HepG2 (cell line): ENCODE results near the gene LDB2. TPM values are rescaled to one million over a fixed set of nuclear protein-coding genes. Genes with fewer than 3 reads are reported as not detected.

ENCODE experiments used
- ATAC-seq: fragments of 200-7000 bp; cut with Tn5 transposase; 3 replicates; pipeline ENCODE4 v1.9.1; 2020; ENCODE audit warnings: mild to moderate bottlenecking, moderate library complexity
- BruUV-seq: library from RNA; stranded (reverse); fragments of 400-500 nt; replicated peaks from 2 replicates; lab custom pipeline; 2021; lab: Mats Ljungman, UMichigan
- CTCF ChIA-PET: fragments of 300-600 bp; formaldehyde crosslinking; extraction: SDS; loops from one replicate; lab custom pipeline; 2021; ENCODE audit warnings: low total read pairs, inconsistent platforms, low intra/inter-chr PET ratio; lab: Yijun Ruan, JAX
- POLR2A ChIA-PET: fragments of 350-600 bp; sonication (Branson Sonifier 250); formaldehyde crosslinking; loops from one replicate; lab custom pipeline; 2020; ENCODE audit warnings: antibody characterized with exemption, inconsistent platforms; lab: Yijun Ruan, JAX
- DNase-seq: peaks from one replicate; pipeline ENCODE4 v3.0.0-alpha.2; 2015; ENCODE audit warnings: low spot score
- FAIRE-seq: peaks from 3 replicates; lab custom pipeline; 2011; peaks lifted over from hg19 to GRCh38; lab: Jason Lieb, UNC
- H2AFZ ChIP-seq: one replicate; pipeline ENCODE4 v1.6.1; 2011; ENCODE audit warnings: low read length, inconsistent platforms
- H3K27ac ChIP-seq: fragments of 300-600 bp; 3 replicates; pipeline ENCODE4 v1.8.0; 2011; ENCODE audit warnings: mixed run types, mild to moderate bottlenecking, mixed read lengths, low read length, inconsistent platforms; ENCODE audit not compliant: insufficient read depth; ENCODE audit errors: extremely low read length
- H3K27me3 ChIP-seq, 2 experiments: fragments of 200-600 bp in 1 of 2; 2 replicates in 1 of 2; 3 replicates in 1 of 2; pipeline versions ENCODE4 v1.6.0 to v1.8.0; 2011; ENCODE audit warnings: low read length in 2 of 2, mild to moderate bottlenecking in 2 of 2, moderate library complexity in 2 of 2, inconsistent platforms in 1 of 2; ENCODE audit not compliant: insufficient read depth in 2 of 2, control insufficient read depth in 1 of 2
- H3K36me3 ChIP-seq, 2 experiments: fragments of 200-600 bp in 1 of 2; replicated peaks in 1 of 2; 2 replicates in 1 of 2; 3 replicates in 1 of 2; pipeline versions ENCODE4 v1.5.1 to v1.8.0; 2011; ENCODE audit warnings: low read length in 2 of 2, inconsistent platforms in 1 of 2; ENCODE audit not compliant: insufficient read depth in 2 of 2, control insufficient read depth in 1 of 2
- H3K4me1 ChIP-seq: 2 replicates; pipeline ENCODE4 v1.5.1; 2012; ENCODE audit warnings: low read length, inconsistent platforms; ENCODE audit not compliant: insufficient read depth
- H3K4me2 ChIP-seq: 2 replicates; pipeline ENCODE4 v1.6.0; 2011; ENCODE audit warnings: low read depth, low read length, inconsistent platforms
- H3K4me3 ChIP-seq, 3 experiments: fragments of 200-600 bp in 1 of 3; sonication (generic), shearing (Covaris generic) in 1 of 3; replicated peaks in 1 of 3; 2 replicates each; pipeline ENCODE4 v1.5.1; 2011 to 2016; ENCODE audit warnings: low read length in 3 of 3, inconsistent platforms in 2 of 3, low read depth in 2 of 3, mild to moderate bottlenecking in 2 of 3, control low read depth in 1 of 3, mixed read lengths in 1 of 3; ENCODE audit not compliant: insufficient read depth in 1 of 3
- H3K79me2 ChIP-seq: one replicate; pipeline ENCODE4 v1.6.1; 2011; ENCODE audit warnings: low read length, inconsistent platforms; ENCODE audit not compliant: insufficient read depth
- H3K9ac ChIP-seq: 2 replicates; pipeline ENCODE4 v1.6.0; 2011; ENCODE audit warnings: mild to moderate bottlenecking, low read depth, low read length, inconsistent platforms; ENCODE audit not compliant: insufficient read depth
- H3K9me3 ChIP-seq: 2 replicates; pipeline ENCODE4 v1.5.1; 2012; ENCODE audit warnings: mild to moderate bottlenecking, low read length
- H4K20me1 ChIP-seq: 2 replicates; pipeline ENCODE4 v1.6.0; 2011; ENCODE audit warnings: inconsistent platforms, mild to moderate bottlenecking, low read length, moderate library complexity; ENCODE audit not compliant: insufficient read depth
- ATF1 ChIP-seq: IDR thresholded peaks from 2 replicates; pipeline ENCODE4 v1.6.1; 2016; ENCODE audit warnings: mild to moderate bottlenecking, control low read depth
- ISL2 ChIP-seq: sonication (generic); formaldehyde crosslinking; IDR thresholded peaks from 2 replicates; pipeline ENCODE4 v1.5.0; 2020; ENCODE audit warnings: missing genetic modification reagents
- SNAPC4 ChIP-seq: sonication (generic); formaldehyde crosslinking; IDR thresholded peaks from 2 replicates; pipeline ENCODE4 v1.4.0; 2020; ENCODE audit warnings: mild to moderate bottlenecking, missing genetic modification reagents
- ZKSCAN8 ChIP-seq: IDR thresholded peaks from 2 replicates; pipeline ENCODE4 v1.6.1; 2016; ENCODE audit warnings: borderline replicate concordance, missing genetic modification reagents, missing compliant biosample characterization
- ZNF253 ChIP-seq: sonication (generic); formaldehyde crosslinking; IDR thresholded peaks from 2 replicates; pipeline ENCODE4 v1.8.0; 2022; ENCODE audit warnings: mild to moderate bottlenecking, missing genetic modification reagents, borderline replicate concordance
- ZNF264 ChIP-seq: sonication (generic); formaldehyde crosslinking; IDR thresholded peaks from 2 replicates; pipeline ENCODE4 v1.4.0; 2020; ENCODE audit warnings: missing genetic modification reagents
- ZNF549 ChIP-seq: sonication (generic); formaldehyde crosslinking; IDR thresholded peaks from 2 replicates; pipeline ENCODE4 v1.5.0; 2020; ENCODE audit warnings: missing genetic modification reagents
- ZNF557 ChIP-seq: sonication (generic); formaldehyde crosslinking; IDR thresholded peaks from 2 replicates; pipeline ENCODE4 v1.4.0; 2020; ENCODE audit warnings: missing genetic modification reagents
- ZUFSP ChIP-seq: sonication (generic); formaldehyde crosslinking; IDR thresholded peaks from 2 replicates; pipeline ENCODE4 v1.9.0; 2021; ENCODE audit warnings: missing genetic modification reagents, mild to moderate bottlenecking, borderline replicate concordance
- ZZZ3 ChIP-seq: sonication (generic); formaldehyde crosslinking; IDR thresholded peaks from 2 replicates; pipeline ENCODE4 v1.4.0; 2020; ENCODE audit warnings: missing genetic modification reagents, mild to moderate bottlenecking, borderline replicate concordance
- WGBS: methylation state at CpG from one replicate; pipeline ENCODE4 v1.1.6; 2017; ENCODE audit warnings: low lambda C conversion rate; 5-methylcytosine and 5-hydroxymethylcytosine counted together
- in situ Hi-C: cut with HindIII; loops from 2 replicates; pipeline ENCODE4 v1.10.0; 2017; ENCODE audit warnings: low pct_unique_long_range_greater_than_20kb; ENCODE audit not compliant: extremely low pct_ligation_motif_present
- intact Hi-C: fragments of 100-400 bp; cut with micrococcal nuclease; formaldehyde crosslinking; loops from one replicate; pipeline ENCODE4 v1.10.0; 2022; ENCODE audit not compliant: unreplicated experiment
- polyA plus RNA-seq, 8 experiments: library from polyadenylated mRNA; depleted of rRNA in 3 of 8; stranded (reverse) in 7 of 8; unstranded in 1 of 8; fragments of >200 nt; fragmentation: Illumina TruSeq in 4 of 8; extraction: Trizol in 4 of 8; gene quantifications; 2 replicates each; pipeline versions ENCODE4 v1.2.1 to v1.2.3, GENCODE V29; 2011 to 2016; ENCODE audit warnings: low read depth in 4 of 8, missing spikeins in 1 of 8, mixed read lengths in 1 of 8; ENCODE audit not compliant: insufficient read depth in 1 of 8
- total RNA-seq, 5 experiments: library from RNA; depleted of rRNA; stranded (reverse); fragments of >200 nt; fragmentation: Illumina TruSeq; extraction: Trizol; gene quantifications; 2 replicates each; pipeline ENCODE4 v1.2.3, GENCODE V29; 2016; ENCODE audit warnings: low read depth in 1 of 5

LDB2 gene
- total and polyA plus RNA-seq, 2 of the 13 experiments (the other 11 are each of a cell fraction or from before 2014, with no cell fraction given), result not detected

- no peak for TF ChIP-seq ISL2
These were observed 173.2 kb downstream of the LDB2 start (continued) for GRCh38 chr4:16725252-16725651.

GRCh38 chr4:16722416-16722815, 176.0 kb downstream of the LDB2 start:
- peaks cover 4% of the 10 kb centered on the region for H3K4me1 ChIP-seq
- WGBS, result 20% methylated on average over 3 of the region's 3 CpGs
- no peaks in the 10 kb centered on the region for H3K9me3 ChIP-seq
- ChIA-PET POLR2A (no interaction called here), CTCF (no interaction called here)
- H4K20me1 ChIP-seq, result no peaks in the 10 kb centered on the region
- H2AFZ ChIP-seq, result no peak overlapping the region
- H3K36me3 ChIP-seq, result no peaks in the 10 kb centered on the region
- in situ Hi-C loops (no loop called here), intact Hi-C loops (no loop called here)
- H3K4me2 ChIP-seq, result no peak overlapping the region
- TF ChIP-seq SNAPC4 (CRISPR knock-in tag) (no peak), ZKSCAN8 (CRISPR knock-in tag) (no peak), ZNF549 (CRISPR knock-in tag) (no peak), ZNF253 (CRISPR knock-in tag) (no peak), ATF1 (CRISPR knock-in tag) (no peak), ZZZ3 (CRISPR knock-in tag) (no peak), ZUFSP (CRISPR knock-in tag) (no peak), ZNF557 (CRISPR knock-in tag) (no peak), ZNF264 (CRISPR knock-in tag) (no peak)
- ATAC-seq (no peak), DNase-seq (no peak), FAIRE-seq (no peak)
- H3K4me3 ChIP-seq, result no peak overlapping the region
- H3K9ac ChIP-seq, result no peak overlapping the region
- no TSS peak for BruUV-seq
- 0 out of 5 replicates have a peak, but pooled peaks cover 0 to 4% of the 10 kb centered on the region in 2 experiments for H3K27me3 ChIP-seq
- H3K27ac ChIP-seq, result no peak overlapping the region
- H3K79me2 ChIP-seq, result no peaks in the 10 kb centered on the region
